Subcutaneous abdominal adipose tissue (tissue), 5 donors: ENCODE results near the gene TBRG4.

Source experiments
- H3K27ac ChIP-seq: one replicate; pipeline ENCODE4 v1.7.0; 2013; ENCODE audit warnings: low read depth, mild to moderate bottlenecking, inconsistent platforms, low read length, moderate library complexity
- H3K27me3 ChIP-seq, 5 donors: one replicate each; pipeline ENCODE4 v1.7.0; 2013; ENCODE audit warnings: low read length in 5 of 5, inconsistent platforms in 1 of 5; ENCODE audit not compliant: control insufficient read depth in 5 of 5, insufficient read depth in 4 of 5
- H3K36me3 ChIP-seq, 5 donors: one replicate each; pipeline ENCODE4 v1.7.0; 2013; ENCODE audit warnings: low read length in 5 of 5; ENCODE audit not compliant: control insufficient read depth in 5 of 5, insufficient read depth in 5 of 5
- H3K4me1 ChIP-seq, 5 donors: one replicate each; pipeline ENCODE4 v1.7.0; 2013; ENCODE audit warnings: low read length in 5 of 5, mild to moderate bottlenecking in 3 of 5, moderate library complexity in 1 of 5; ENCODE audit not compliant: control insufficient read depth in 5 of 5, insufficient read depth in 5 of 5
- H3K4me3 ChIP-seq, 5 donors: one replicate each; pipeline ENCODE4 v1.7.0; 2013; ENCODE audit warnings: low read length in 5 of 5, low read depth in 1 of 5
- H3K9ac ChIP-seq, 5 donors: one replicate each; pipeline ENCODE4 v1.7.0; 2013; ENCODE audit warnings: low read length in 5 of 5, mild to moderate bottlenecking in 4 of 5, moderate library complexity in 3 of 5
- H3K9me3 ChIP-seq, 5 donors: one replicate each; pipeline ENCODE4 v1.7.0; 2013; ENCODE audit warnings: low read length in 5 of 5; ENCODE audit not compliant: control insufficient read depth in 5 of 5
- donor health status: healthy.
- donor health status: healthy.
- donor health status: healthy.
- donor health status: healthy.
- donor health status: healthy.

The TBRG4 gene

DNA sequence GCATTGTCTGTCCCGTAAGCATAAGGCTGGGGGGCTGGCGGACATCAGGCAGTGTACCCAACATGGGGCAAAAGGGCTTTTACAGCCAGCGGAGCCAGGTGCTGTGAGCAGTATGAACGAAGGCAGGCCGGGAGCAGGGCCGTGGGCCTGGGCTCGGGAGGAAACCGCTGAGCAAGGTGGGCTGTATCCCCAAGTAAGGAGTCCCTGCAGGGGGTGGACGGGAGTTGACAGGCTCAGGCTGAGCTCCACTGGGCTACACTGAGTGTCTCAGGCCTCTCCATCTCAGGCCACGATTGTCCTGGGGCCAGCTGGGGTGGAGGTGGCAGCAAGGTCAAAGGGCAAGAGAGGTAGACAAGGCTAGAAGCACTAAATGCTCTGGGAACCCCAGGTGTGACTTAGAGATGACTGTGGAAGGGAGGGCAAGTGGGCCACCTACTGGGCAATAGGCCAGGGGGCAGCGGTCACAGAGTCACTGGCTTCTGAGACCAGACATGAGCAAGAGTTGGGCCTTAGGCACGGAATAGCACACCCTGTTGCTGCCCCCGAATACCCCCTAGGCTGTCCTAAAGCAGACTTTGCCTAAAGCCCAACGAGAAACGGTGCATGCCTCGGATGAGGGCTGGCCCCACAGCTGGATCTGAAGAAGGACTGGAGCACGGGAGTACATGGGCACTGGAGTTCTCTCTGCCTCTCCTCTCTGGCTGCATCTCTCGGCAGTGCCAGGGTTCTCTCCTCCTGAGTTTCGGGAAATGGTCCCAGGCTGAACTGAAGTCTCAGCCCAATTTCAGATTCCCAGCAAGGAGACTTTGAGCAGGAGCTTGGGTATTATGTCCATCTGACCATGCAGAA lies 35.3 kb upstream of the TBRG4 start:
- Histone ChIP-seq H3K27me3 (peaks cover 0 to 20% (median 12%) of the 10 kb centered on the region in 5 donors), H3K9ac (no peak overlapping the region), H3K27ac (no peak overlapping the region), H3K9me3 (no peaks in the 10 kb centered on the region), H3K36me3 (no peaks in the 10 kb centered on the region), H3K4me1 (peaks cover 0 to 7% (median 0%) of the 10 kb centered on the region in 5 donors), H3K4me3 (no peak overlapping the region)

DNA sequence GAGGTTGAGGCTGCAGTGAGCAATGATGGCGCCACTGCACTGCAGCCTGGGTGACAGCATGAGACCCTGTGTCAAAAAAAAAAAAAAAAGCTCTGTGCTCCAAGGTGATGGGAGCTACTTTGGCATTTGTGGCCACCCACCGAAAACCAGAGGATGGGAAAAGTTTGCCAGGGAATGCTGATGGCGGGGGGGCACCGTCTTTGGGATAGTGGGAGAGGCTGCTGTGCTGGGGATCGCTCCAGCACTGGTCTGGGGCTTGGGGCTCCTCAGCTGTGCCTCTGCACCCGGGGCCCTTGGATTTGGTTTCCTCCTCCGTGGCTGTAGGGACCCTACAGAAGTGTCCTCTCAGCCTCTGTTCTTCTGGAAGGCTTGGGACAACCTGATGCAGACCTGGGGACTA lies 34.4 kb upstream of the TBRG4 start:
- no peak overlapping the region for H3K27ac ChIP-seq
- peaks cover 0 to 7% (median 0%) of the 10 kb centered on the region in 5 donors for H3K4me1 ChIP-seq
- no peak overlapping the region for H3K9ac ChIP-seq
- H3K36me3 ChIP-seq = no peaks in the 10 kb centered on the region
- peaks cover 0 to 18% (median 12%) of the 10 kb centered on the region in 5 donors for H3K27me3 ChIP-seq
- no peak overlapping the region for H3K4me3 ChIP-seq
- H3K9me3 ChIP-seq = no peaks in the 10 kb centered on the region

DNA sequence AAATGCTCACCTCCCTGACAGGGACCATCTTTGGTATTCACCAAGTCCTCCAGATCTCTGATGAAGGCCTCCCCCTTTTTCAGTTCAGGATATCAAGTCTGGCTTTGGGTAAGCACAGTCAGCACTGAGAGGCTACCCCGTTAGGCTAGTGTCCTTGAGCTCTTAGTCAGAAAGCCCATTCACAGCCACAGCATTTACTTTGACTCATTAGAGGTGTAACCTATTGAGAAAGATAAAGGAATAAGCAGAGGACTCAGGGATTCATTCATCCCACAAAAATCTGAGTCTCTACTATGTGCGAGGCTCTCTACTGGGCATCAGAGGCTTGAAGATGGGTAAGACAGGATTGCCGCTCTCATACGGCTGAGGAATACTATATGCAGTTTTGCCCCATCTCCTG lies 32.1 kb upstream of the TBRG4 start:
- H3K36me3 ChIP-seq = no peaks in the 10 kb centered on the region
- no peaks in the 10 kb centered on the region for H3K9me3 ChIP-seq
- H3K4me3 ChIP-seq = no peak overlapping the region
- peaks cover 6 to 12% (median 8%) of the 10 kb centered on the region in 5 donors for H3K27me3 ChIP-seq
- H3K27ac ChIP-seq = no peak overlapping the region
- H3K9ac ChIP-seq = no peak overlapping the region
- H3K4me1 ChIP-seq = peaks cover 0 to 7% (median 0%) of the 10 kb centered on the region in 5 donors

DNA sequence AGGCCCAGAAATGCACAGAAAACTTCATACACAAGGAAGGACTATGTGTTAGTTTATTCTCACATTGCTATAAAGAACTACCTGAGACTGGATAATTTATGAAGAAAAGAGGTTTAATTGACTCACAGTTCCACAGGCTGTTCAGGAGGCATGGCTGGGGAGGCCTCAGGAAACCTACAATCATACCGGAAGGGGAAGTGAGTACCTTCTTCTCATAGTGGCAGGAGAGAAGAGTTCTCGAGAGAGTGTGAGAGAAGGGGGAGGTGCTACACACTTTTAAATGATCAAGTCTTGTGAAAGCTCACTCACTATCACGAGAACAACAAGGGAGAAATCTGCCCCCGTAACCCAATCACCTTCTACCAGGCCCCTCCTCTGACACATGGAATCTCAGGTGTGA lies 29.3 kb upstream of the TBRG4 start:
- Histone ChIP-seq H3K9me3 (no peaks in the 10 kb centered on the region), H3K4me3 (no peak overlapping the region), H3K9ac (no peak overlapping the region), H3K27ac (no peak overlapping the region), H3K36me3 (no peaks in the 10 kb centered on the region), H3K27me3 (peaks cover 0 to 12% (median 7%) of the 10 kb centered on the region in 5 donors), H3K4me1 (peaks cover 0 to 4% (median 3%) of the 10 kb centered on the region in 5 donors)

DNA sequence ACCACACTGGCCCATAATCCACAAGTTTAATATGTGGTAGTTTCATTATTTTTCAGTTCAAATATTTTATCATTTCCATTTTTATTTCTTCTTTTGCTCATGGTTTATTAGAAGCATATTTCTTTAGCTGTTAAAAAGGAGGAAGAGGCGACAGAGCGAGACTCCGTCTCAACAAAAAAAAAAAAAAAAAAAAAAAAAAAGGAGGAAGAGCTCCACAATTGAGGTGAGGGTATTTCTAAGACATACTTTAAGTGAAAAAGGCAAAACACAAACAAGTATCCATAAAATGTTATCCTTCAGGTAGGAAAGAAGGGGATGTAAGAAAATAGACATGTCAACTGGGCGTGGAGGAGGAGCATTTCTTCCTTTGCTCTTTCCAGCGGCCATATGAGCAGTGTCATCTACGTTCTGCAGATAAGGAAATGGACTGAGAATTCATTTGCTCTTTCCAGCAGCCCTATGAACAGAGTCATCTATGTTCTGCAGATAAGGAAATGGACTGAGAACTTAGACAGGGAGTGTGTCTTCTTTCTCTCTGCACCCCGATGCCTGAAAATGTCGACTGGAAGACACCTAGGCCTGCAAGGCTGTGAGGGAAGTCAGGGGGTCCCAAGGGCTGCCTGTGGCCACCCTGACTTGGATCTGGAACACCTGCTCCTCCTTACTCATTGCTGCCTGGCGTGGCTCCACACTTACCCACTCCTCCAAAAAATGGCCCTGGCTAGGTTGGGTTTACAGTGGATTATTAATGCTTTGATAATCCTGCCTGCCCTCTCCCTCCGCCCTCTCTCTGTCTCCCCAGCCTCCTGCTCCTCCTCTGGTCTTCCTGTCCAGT lies 27.2 kb upstream of the TBRG4 start:
- no peaks in the 10 kb centered on the region for H3K36me3 ChIP-seq
- H3K9me3 ChIP-seq = no peaks in the 10 kb centered on the region
- no peak overlapping the region for H3K27ac ChIP-seq
- H3K4me3 ChIP-seq = no peak overlapping the region
- peaks cover 0 to 5% (median 4%) of the 10 kb centered on the region in 5 donors for H3K4me1 ChIP-seq
- no peak overlapping the region for H3K9ac ChIP-seq
- peaks cover 0 to 8% (median 2%) of the 10 kb centered on the region in 5 donors for H3K27me3 ChIP-seq

DNA sequence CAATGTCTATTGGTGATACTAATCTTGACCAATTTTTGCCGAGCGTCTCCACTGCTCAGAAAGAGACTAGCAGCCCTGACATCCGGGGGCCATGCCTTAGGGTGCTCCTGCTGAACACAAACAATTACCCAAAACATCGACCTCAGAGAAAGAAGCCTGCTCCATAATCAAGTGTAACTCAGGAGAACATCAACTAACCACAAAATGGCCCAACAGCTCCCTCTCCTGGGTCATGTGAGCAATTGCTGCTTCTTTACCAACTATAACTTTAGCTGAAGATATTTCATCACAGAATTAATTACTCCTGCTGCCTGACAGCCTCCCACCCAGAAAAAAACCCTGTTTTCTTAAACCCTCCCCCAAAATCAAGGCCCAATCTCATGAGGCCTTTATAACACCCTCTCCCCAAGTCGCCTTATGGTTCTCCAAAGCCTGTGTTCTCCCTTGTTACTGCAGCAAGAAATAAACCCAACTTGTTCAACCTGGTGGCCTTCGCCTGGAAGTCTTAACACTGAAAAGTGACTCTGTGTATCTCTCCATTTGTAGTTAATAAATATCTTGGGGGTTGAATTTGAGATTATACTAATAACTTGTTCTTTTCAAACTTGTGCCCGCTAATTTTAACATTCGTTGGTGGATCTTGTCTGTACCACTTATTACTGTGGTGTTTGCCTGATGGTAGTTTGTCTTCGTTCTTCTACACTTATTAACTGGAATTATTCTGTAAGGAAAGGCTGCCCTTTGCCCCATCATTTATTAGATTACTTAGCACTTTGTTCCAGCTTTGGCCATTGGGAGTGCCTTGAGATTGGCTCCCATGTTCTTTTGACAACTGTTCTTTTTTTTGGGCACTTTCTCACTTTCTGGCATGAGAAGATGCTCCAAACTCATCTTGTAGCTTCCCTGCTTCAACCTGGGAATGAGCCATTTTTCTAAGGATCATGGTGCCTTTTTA lies 24.9 kb upstream of the TBRG4 start:
- Histone ChIP-seq H3K9me3 (no peaks in the 10 kb centered on the region), H3K9ac (peak overlapping the region in 1 of 5 donors; percentile 25), H3K4me3 (no peak overlapping the region), H3K27ac (no peak overlapping the region), H3K27me3 (peaks cover 0 to 8% (median 3%) of the 10 kb centered on the region in 5 donors), H3K36me3 (no peaks in the 10 kb centered on the region), H3K4me1 (peaks cover 0 to 5% (median 4%) of the 10 kb centered on the region in 5 donors)

DNA sequence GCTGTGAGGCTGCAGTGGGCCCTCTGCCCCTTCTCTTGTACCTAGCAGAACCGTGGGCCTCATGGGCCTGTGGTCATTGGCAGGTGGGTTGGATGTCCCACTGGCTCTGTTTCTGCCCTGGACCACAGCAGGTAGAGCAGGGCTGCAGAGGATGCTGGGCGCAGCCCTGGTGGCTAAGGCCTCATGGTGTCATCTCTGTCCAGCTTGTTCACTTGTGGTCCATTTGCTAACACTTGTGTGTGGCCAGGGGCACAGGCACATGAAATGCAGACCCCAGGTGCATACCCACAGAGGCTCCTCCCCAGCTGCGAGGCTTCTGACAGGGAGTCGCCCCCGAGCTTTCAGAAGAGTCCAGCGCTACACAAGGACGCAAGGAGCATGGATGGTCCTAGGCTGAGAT lies 22.4 kb upstream of the TBRG4 start:
- Histone ChIP-seq H3K4me3 (no peak overlapping the region), H3K27ac (no peak overlapping the region), H3K9me3 (no peaks in the 10 kb centered on the region), H3K36me3 (no peaks in the 10 kb centered on the region), H3K27me3 (peaks cover 0 to 4% (median 0%) of the 10 kb centered on the region in 5 donors), H3K9ac (no peak overlapping the region), H3K4me1 (peaks cover 0 to 5% (median 4%) of the 10 kb centered on the region in 5 donors)

DNA sequence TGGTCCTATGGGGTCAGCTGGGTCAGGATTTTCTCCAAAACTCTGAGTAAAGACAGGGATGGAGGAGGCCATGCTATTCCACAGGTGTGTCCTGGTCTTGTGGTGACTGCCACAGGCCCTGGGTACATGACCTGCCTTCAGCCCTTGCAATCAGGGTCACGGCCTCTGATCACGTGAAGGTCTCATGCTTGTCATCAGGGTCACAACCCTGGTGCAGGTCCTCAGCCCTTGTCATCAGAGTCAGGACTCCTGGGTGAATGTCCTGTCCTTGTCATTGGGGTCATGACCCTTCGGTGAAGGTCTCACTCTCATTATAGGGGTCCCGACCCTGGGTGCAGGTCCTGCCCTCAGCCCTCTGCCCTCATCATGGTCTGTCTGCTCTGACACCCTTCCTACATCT lies 21.9 kb upstream of the TBRG4 start:
- no peaks in the 10 kb centered on the region for H3K36me3 ChIP-seq
- no peak overlapping the region for H3K27ac ChIP-seq
- H3K4me1 ChIP-seq = peaks cover 0 to 5% (median 4%) of the 10 kb centered on the region in 5 donors
- no peak overlapping the region for H3K4me3 ChIP-seq
- H3K9me3 ChIP-seq = no peaks in the 10 kb centered on the region
- no peak overlapping the region for H3K9ac ChIP-seq
- H3K27me3 ChIP-seq = peaks cover 0 to 4% (median 0%) of the 10 kb centered on the region in 5 donors

DNA sequence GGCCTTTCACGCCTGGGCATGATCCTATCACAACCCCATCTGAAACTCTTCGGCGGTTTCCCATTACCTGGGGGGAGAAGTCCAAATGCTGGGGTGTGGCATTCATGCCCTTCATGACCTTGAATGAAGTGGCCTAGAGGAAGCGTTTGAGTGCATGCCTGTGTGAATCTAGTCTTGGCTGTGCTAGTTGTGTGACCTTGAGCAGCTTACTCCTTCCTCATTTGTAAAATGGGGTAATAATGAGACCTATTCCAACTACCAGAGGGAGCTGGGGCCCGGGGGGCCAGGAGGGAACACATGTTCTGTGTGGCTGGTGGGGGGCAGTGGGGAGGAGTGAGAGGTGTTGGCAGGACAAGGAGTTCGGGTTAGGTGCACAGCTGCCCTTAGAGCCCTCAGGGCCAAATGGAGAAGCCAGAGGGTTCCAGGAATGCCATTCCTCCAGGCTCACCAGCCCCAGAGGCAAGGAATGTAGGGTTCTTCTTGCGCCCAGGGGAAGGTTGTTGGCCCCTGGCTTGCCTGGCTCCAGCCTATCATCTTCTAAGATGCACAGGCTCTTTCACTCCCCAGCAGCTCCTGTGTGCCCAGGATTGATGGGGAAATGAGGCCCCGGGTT lies 21.3 kb upstream of the TBRG4 start:
- peak overlapping the region in 1 of 5 donors; percentile 28 for H3K9ac ChIP-seq
- no peak overlapping the region for H3K27ac ChIP-seq
- peaks cover 0 to 4% (median 0%) of the 10 kb centered on the region in 5 donors for H3K27me3 ChIP-seq
- no peaks in the 10 kb centered on the region for H3K36me3 ChIP-seq
- peaks cover 0 to 5% (median 4%) of the 10 kb centered on the region in 5 donors for H3K4me1 ChIP-seq
- H3K4me3 ChIP-seq = no peak overlapping the region
- H3K9me3 ChIP-seq = no peaks in the 10 kb centered on the region
